HG02571 (cell line): ENCODE data around the gene MYOF.
"Not testable (repeated sequence)": the region's sequence is repeated elsewhere in the genome, so short reads cannot be mapped to it uniquely, and the experiment has no call there.

Experiments used
- ATAC-seq: cut with Tn5 transposase; IDR thresholded peaks from one replicate; pipeline ENCODE4 v1.9.1; 2021; ENCODE audit warnings: mild to moderate bottlenecking, moderate library complexity; ENCODE audit not compliant: unreplicated experiment

MYOF gene

DNA sequence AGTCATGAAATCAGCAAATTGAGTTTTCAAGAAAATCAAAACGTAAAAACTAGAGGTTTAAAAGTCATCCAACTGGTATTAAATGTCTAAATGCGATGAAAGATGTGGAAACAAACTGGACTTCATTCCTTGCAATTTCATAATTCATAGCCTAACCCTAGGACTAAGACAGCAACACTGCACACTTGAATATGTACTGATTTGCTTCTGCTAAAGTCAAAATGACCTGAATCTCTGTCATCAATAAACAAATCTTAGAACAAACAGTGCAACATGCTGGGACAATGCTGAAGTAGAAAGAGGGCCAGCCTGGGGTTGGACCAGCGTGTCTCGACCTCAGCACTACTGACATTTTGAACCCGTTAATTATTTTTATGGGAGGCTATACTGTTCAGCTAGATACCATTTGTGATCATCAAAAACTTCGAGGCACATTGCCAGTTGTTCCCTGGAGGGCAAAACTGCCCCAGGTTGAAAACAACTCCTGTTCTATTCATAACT, 47.1 kb downstream of the MYOF start:
- ATAC-seq: no peak

DNA sequence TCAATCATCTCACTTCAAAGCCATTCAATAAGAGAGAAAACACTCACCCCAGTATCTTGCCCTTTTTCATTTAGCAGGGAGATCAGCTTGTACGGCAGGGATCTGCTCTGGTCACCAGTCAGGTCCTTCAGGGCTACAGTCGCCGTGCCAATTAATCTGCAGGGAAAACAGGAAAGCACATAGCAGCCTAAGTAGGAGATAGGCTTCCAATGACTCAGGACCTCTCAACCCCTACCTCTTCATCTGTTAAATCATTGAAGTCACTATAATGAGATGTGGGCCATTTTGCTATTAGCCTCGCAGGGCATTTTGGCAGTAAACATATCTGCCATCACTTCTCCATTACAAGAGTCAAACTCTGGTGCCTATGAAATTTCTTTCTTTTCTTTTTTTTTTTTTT, 50.8 kb downstream of the MYOF start:
- no peak for ATAC-seq

DNA sequence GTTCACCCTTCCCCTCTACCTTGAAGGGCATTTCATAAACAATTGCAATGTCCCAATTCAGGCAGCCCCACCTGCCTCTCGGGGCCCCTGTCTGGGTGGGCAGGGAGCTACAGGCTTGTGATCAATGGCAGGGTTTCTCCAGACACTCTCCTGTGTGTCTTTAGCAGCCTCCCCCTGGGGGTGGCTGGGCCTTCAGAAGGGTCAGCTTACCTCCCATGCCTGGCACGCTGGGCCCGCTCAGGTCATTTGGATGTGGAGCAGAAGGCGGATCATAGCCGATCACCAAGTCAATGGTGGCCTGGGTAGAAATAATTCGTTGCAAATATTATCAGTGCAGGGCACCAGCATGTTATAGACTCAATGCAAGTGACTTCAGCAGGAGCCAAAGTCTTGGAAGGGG, 56.3 kb downstream of the MYOF start:
- no peak for ATAC-seq

DNA sequence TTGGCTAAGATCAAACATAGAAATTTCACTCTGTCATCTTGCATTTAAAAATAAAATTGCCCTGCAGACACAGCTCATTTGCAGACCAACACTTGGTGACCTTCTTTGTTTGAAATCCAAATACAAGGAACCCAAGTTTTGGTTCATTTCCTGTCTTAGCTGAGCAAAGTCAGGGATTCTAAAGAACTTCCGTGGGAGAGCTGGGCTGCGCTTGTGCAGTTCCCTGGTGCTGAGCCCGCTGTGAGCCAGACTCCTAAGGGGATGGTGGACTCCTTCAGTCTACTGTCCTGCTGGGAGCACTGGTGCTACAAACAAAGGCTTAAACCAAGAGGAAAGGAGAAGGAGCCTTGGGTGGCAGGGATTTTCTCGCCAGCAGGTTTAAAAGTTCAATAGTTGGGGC, 60.0 kb downstream of the MYOF start:
- ATAC-seq: no peak

DNA sequence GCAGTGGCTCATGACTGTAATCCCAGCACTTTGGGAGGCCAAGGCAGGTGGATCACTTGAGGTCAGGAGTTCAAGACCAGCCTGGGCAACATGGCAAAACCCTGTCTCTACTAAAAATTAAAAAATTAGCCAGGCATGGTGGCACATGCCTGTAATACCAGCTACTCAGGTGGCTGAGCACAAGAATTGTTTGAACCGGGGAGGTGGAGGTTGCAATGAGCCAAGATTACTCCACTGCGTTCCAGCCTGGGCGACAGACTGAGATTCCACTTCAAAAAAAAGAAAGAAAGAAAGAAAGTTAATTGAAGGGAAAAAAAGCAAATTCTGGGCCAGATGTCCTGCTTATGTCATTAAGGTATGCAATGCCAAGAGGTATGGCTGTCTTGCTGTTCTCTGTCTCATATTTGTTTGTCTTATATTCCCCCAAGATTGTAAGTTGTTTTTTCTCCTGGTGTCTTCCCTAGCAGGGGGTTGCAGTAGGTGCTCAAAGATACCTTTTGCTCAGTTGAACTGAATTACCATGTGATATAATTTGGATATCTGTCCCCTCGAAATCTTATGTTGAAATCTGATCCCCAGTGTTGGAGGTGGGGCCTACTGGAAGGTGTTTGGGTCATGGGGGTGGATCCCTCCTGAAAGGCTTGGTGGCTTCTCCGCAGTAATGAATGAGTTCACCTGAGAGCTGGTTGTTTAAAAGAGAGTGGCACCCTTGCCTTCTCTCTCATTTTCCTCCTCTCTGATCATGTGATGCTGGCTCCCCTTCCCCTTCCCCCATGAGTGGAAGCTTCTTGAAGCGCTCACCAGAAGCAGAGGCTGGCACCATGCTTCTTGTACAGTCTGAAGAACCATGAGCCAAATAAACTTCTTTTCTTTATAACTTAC, 60.9 kb downstream of the MYOF start:
- ATAC-seq: no peak

DNA sequence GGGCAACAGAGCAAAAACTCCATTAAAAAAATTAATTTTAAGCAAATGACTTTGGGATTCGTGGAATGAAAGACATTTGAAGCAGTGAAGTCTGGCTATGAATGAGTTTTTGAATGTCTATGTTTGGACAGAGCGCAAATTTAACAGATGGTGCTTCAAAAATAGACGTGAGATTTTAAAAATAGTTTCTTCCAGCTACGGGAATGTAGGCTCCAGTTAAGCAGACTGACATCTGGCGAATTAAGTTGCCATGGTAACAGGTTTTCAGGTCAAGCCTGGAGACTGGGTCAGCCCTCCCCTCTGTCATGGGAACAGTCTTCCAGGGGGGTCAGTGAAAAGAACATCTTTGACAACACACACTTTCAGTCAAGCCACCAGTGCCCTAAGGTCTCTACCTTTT, 62.0 kb downstream of the MYOF start:
- no peak for ATAC-seq

DNA sequence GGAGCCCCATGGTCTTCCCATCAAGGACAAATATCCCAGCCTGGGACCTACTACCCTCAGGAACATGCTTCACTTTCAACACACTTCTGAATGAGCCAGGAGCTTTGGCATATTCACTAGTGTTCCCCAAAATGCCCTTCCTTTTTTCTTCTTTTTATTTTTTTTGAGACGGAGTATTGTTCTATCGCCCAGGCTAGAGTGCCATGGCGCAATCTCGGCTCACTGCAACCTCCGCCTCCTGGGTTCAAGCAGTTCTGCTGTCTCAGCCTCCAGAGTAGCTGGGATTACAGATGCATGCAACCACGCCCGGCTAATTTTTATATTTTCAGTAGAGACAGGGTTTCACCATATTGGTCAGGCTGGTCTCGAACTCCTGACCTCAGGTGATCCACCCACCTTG, 63.1 kb downstream of the MYOF start:
- not testable (repeated sequence) for ATAC-seq

DNA sequence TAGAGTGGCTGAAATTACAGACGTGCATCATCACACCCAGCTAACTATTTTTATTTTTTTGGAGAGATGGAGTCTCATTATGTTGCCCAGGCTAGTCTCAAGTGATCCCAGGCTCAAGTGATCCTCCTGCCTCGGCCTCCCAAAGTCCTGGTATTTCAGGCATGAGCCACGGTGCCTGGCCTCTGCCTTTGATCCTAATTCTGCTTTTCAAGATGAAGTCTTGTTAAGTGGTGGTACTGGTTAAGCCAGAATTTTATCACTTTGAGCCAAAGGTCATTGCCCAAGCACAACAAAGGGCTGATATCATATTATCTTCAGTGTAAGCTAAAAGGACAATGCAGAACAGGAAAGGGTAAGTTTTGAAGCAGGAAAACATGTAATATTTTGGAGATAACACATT, 64.2 kb downstream of the MYOF start:
- no peak for ATAC-seq

DNA sequence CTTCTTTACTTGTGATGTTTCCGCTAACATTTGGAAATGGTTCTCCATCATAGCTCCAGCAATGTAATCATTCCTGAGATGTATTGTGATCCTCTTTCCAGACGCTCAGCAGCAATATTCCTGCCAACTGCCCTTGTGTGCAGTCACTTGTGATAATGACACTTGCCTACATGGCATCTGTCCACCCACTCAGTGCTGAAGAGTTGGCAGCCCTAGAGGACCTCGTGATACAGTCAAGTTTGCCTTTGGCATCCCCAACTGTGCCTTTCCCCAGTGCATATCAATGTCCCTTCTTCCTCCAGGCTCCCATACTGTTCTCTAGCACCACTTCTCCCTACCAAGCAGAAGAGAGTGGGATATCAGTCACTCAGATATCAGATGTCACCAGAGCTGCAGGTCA, 64.9 kb downstream of the MYOF start:
- no peak for ATAC-seq

DNA sequence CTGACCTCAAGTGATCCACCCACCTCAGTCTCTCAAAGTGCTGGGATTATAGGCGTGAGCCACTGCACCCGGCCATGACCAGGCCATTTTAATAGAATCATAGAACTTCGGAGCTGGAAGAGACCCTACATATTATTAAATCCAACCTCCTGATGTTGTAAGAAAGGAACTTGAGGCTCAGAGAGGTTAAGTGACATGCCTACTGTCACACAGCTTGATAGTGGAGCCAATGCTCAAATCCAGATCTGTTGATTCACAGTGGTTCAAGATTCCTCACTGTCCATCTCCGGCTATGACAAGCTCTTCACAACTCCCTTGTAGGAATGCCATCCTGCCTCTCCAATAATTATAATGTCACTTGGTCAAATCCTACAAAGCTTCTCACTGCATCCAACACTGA, 65.3 kb downstream of the MYOF start:
- ATAC-seq: no peak

DNA sequence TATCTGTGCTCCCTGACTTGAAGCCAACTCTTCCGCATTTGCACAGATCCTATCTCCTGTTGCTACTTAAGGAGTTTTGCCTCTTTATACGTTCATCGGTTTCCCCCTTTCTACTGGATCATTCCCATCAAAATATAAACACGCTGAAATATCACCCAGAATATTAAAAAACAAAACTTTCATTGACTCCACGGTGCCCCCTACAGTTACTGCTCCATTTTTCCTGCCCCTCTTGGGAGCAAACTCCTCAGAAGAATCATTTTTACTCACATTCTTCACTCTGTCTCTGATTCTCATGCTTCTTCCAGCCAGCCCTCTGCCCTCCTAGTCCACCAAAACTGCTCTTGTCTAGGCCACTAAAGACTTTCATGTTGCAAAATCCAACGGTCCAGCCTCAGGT, 66.4 kb downstream of the MYOF start:
- ATAC-seq: no peak

DNA sequence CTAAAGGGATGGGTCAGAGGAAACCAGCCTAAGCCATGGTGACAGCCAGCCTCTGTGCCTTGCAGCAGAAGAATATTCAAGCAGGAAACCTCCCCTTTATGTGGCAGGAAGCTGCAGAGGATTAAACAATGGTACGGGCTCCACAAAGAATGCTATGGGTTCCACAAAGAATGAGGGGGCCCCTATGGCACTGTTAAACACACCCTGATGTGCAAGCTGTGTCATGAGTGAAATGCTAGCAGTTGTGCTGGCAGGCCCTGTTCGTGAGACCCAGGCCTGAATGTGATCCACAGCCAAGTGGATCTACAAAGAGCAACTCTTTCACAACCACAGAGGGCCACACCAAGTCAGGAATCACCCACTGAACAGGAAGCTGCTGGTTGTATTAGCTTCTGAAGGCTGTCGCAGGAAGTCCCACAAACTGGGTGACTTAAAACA, 68.9 kb downstream of the MYOF start:
- ATAC-seq: no peak

DNA sequence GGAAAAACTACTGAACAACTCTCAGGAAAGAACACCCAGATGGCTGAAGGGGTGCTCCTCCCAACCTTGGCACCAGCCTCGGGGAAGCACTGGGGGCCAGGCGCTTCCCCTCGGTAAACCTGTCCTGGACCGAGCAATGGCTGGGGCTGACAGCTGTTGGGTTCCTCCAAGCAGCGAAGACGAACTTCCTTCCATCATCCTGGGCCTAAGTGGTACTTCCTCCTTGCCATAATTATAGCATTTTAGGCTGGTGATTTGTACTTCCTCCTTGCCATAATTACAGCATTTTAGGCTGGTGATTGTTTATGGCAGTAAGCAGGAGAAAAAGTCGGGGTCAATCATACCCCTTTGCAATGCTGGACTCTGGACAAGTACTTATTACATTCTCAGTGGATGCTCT, 69.3 kb downstream of the MYOF start:
- ATAC-seq: no peak

DNA sequence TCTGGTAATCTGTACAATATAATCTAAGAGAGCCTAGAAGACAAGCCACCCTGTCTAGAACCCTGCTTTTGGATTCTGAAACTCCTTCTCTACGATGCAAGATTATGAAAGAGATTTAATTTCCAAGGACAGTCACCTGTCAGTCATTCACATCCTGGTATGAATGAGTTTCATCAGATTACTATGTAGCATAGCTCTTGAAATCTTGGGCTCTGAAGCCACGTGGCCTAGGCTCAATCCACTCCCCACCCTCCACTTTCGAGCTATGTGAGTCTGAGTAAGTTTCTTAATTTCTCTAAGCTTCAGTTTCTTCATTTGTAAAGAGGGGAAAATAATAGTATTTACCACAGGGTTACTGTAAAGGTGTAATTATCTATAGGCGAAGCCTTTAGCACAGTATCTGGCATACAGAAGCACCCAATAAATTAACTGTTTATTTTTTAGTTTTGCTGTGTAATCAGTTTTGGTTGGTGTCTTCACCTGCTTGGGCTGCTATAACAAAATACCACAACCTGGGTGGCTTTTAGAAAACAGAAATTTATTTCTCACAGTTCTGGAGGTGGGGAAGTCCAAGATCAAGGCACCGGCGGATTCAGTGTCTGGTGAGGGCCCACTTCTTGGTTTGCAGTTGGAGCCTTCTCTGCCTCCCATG, 71.3 kb downstream of the MYOF start:
- no peak for ATAC-seq

DNA sequence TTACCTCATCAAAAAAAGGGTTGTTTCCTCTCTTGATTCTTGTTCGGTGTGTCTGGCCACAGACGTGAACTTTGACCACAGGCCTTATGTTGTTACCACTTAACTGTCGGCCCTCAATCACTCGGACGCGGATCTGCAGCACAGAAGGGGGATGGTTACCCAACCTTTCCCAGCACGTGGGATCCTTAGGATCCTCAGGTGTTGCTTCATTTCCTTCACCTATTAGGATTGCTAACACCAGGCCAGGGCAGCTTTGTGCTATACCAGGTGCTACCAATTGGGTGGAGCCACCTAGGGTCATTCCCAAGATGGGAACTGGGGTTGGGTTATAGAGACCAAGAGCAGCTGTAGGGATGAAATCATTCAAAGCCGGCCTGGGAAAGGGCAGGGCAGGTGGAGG, 73.4 kb downstream of the MYOF start:
- no peak for ATAC-seq

DNA sequence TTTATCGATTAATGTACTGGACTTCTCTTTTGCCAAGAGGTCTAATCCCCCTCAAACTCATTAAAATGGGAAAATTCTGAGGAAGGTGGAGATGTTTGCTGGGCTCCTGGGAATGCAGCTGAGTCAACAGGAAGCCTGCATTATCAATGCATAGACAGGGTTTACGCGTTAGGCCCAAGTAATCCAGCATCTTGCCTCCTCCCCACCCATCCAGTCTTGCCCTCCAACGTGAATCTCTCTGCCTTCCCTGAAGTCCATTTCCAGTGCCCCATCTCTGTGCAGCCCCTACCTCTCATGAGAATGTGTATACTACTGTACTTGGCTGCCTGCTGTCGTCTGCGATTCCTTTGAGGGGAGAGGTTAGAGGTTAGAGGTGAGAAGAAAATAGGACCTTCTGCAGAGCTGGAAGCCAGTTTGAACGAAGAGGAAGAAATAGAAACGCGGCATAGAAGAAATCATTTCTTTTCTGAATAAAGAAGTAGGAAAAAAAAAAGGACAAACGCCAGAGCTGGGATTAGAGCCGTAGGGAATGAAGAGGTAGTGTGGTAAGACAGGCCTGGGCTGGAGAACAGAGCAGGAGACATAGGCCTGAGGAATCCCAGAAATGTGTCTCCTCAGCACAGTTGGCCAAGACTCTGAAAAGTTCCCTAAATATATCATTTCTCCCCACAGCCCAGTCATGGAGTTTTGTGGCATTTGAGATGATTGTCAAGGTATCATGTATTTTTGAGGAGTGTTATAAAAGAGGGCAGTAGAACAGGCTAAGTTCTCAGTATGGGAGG, 75.6 kb downstream of the MYOF start:
- ATAC-seq: no peak

DNA sequence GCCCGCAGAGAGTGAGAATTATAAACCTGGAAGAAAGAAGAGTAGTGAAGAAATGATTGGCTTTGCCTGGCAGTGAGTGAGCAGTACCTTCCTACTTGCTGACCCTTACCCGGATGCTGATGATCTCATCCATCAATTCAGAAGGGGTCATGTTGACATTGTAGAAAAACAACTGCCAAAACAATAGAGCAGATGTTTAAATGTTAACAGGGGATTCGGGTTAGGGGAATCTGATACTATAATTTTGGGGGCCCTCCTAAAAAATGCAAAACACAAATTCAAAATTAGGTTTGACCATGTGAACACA, 78.1 kb downstream of the MYOF start:
- ATAC-seq: no peak

DNA sequence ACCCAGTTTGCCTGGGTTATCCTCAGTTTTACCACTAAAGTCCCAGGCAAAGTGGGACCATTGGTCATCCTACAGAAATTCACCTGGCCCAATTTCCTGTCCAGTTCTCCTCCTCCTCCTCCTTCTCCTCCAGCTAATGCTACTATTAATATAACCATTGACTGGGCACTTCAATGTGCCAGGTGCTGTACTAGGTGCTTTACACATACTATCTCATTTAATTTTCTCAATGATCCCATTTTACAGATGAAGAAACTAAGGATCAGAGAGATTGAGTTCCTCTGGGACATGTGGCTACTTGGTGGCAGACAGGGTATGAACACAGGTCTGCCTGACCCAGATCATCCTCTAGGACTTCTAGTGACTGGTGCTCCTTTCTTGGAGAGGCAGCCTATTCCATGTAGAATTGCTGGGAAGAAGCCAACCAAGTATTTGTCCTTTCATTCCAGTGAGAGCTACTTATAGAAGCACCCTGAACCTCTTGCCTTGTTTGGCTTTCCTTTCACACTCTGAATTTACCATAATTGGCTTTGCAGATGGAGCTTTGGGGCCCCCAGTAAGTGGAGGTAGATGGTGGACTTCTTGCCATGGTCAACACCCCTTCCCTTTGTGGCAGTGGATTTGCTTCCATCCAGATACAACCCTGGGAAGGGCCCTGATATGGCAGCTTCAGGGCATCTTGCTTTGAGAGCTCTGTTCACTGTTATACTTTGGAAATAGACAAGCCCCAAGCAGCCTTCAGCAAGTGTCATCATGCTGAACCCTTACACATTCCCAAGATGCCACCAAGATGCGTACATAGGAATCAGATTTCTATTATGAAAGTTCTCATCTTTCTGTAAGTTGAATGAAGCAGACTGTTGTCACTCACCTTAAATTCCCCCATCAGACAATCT, 78.7 kb downstream of the MYOF start:
- no peak for ATAC-seq

DNA sequence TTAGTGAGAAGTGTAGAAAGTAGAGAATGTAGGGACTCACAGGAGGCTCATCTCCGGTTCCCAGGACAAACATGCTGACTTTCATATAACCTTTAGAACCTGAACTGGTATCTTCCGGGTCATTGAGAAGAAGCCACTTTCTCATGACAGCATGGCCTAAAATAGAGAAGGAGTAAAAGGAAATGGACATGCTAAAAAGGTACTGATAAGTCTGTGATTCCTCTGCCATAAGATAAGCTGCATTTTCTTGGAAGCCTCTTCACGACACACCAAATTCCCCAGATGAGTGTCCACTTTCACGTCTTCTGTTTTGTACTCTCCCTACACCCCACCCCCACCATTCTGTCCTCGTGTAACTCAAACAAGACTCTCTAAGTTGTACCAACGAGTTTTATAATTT, 79.9 kb downstream of the MYOF start:
- no peak for ATAC-seq

DNA sequence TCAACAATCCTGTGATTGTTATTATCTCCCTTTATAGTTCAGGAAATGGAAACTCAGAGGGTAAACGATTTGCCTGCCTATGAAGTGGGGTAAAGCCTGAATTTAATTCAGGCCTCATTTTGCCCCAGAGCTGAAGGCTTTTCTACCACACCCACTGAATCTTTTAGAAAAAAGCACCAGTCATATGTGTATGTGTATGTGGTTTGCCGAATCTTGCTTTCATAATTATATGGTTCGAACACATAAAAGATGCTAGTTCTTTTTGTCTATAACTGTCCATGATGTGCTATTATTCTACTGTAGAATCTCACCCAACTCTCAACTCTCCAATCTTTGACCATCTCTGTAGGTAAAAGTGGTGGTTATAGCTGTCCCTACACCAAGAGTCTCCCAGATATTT, 83.6 kb downstream of the MYOF start:
- ATAC-seq: no peak

DNA sequence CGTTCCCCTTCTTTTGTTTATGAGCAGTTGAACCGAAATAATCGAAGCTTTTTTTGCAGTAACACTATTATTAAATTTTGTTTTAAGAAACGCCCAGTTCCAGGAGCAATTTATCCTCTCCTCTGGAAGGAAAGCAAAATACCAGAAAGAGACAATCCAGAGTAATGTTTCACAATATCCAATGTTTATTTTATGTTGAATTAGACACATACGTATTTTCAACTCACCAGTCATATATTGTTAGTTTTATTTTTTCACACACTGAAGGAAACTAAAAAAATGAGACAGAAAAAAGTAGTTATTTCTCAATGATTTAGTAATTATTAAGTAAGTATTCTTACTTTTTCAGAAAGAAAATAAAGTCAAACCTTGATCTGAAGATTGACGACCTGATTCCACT, 85.1 kb downstream of the MYOF start:
- no peak for ATAC-seq
